Measurements from ENCODE around the gene ARHGAP23.

Gene ARHGAP23

DNA sequence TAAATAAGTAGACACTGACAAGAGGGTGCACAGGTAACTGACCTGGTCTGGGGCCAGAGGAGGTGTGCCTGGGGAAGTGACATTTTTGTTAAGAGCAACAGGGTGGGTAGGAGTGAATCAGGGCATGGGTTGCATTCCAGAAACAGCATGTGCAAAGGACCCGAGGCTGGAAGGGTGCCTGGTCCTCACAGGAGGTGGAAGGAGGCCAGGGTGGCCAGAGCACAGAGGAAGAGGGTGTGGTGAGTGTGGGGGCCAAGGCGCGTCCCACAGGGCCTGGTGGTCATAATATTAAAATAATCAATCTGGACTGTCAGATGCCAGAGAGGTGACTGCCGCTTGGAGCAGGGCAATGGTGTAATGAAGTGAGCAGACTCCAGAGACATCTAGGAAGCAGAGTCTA lies 14.3 kb downstream of the ARHGAP23 start:
- no peak for DNase-seq

GRCh38 chr17:38443356-38444031 lies 15.2 kb downstream of the ARHGAP23 start:
- no peak for DNase-seq

GRCh38 chr17:38444151-38444550 lies 15.9 kb downstream of the ARHGAP23 start:
- DNase-seq, result peak; percentile 36

DNA sequence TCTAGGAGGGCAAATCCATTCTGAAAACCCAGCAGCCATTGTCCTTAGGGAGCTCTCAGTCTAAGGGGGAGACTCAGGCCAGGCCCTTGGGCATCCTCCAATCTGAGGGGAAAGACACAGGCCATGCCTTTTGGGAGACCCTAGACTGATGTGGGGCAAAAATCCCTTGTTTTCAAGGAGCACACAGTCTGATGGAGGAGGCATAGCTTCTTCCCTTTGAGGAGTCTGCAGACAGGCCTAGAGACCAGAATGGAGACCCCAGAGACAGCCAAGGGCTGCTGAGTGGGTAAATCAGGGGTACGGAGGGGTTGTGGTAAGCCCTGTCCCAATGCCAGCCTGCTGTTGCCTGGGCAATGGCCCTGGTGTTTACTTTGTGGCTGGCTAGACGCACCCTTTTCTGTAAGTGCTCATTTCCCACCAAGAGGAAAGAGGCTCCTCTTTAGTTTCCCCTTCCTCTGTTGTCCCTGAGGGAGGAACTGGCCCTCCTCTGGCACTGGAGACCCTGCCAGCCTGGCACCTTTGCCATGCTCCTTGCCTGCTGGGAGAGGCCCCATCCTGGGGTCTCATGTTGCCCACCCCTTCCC lies 19.3 kb downstream of the ARHGAP23 start:
- no peak for DNase-seq

DNA sequence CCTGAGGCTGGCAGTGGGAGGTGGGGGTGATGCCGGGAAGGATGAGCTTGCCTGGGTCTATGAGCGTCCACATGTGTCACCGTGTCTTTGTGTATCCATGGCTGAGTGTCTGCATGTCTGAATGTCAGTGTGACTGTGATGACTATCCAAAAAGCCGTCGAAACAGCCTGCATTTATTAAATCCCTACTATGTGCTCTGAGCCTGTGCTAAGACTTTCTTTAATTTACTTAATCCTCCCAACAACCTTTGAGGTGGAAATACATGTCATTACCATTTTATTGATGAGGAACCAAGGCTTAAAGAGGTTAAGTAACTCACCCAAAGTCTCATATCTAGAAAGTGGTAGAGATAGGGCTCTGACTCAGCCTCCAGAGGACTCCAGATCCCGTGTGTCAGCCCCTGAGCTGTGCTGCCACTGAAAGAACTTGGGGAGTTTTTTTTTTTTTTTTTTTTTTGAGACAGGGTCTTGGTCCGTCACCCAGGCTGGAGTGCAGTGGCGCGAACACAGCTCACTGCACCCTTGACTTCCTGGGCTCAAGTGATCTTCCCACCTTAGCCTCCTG lies 20.0 kb downstream of the ARHGAP23 start:
- DNase-seq, result no peak

DNA sequence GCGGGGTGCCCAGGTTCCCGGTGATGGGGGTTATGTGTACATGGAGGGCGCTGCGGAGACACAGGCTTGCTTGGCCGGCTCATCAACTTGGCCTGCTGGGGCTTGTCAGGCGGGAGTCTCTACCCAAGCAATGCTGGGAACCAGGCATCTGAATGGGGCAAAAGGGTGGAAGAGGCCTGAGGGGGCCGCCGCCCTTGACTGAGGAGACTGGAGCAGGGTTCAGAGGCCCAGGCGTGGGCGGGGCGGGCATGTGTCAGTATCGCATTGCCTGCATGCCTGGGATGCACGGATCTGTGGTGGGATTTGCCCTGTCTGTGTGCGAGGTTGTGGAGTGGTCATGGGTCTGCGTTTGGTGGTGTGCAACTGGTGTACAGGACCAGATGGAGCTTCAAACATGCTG lies 21.1 kb downstream of the ARHGAP23 start:
- no peak for DNase-seq

GRCh38 chr17:38450557-38451029 lies 22.3 kb downstream of the ARHGAP23 start:
- no peak for DNase-seq

DNA sequence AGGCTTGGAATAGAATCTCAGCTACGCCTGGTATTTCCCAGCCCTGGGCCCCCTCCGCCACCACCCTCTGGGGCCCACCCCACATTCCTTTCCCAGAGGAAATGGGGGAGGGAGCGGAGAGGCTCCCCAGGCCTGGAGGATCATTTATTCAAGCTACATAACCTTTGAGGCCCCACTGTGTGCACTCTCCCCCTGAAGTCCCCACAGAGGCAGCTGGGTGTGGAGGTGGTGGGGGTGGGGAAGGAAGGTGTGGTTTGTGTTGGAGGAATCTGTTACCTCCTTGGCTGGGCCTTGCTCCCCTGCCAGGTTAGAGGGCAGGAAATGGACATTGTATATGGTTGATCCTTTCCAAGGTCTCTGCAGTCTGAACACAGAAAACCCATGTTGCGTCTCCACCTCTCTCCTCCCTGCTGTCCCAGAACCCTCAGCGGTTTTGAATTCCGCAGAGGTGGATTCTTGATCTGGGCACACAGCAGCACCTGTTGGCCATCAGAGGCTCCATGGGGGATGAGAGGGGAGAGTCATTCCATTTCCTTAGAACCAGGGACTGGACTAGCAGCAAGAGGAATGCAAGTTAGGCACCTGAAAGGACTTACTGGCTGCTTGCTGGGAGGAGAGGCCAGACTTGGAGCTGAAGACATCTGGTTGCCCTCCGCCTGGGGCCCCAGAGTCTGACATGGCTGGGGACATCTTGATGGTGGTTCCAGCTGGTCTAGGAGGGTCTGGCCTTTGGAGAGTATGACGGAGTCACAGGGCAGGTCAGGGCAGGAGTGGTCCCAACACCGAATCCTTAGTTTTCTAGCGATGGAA lies 23.0 kb downstream of the ARHGAP23 start:
- DNase-seq, result no peak

DNA sequence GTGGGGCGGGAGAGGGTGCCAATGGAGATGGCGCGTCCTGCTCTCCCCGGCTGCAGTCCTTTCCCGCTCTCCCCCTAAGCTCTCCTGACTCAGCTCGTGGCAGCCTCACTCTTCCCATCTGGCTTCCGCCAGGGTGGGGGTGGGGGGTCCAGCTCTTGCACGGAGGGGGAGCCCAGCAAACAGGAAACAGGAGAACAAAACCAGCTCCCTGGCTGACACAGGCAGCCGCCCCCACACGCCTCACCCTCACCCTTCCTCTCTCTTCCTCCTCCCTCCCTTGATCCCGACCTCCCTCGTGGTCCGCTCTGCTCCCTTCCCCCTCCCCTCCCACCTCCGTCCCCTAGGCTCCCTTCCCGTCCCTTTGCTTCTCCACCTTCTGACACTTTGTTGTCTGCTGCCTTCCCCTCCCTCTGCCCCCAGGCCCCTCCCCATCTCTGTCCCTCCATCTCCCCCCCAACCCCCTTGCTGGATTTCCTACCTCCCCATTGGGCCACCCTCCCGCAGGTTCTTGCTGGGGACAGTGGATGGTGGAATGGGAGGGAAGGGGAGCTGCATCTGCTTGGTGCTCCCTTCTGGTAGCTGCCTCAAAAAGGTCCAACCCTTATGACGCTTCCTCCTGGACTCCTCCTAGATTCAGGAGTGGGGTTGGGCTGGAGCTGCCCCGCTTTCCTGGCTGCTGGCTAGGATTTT lies 23.7 kb downstream of the ARHGAP23 start:
- no peak for DNase-seq

- no peak for DNase-seq
Observed at GRCh38 chr17:38452719-38453118, 24.5 kb downstream of the ARHGAP23 start.

GRCh38 chr17:38453951-38454421 lies 25.7 kb downstream of the ARHGAP23 start:
- DNase-seq, result no peak

- DNase-seq, result no peak
Observed at GRCh38 chr17:38454532-38454931, 26.3 kb downstream of the ARHGAP23 start.

GRCh38 chr17:38455288-38455915 lies 27.1 kb downstream of the ARHGAP23 start:
- DNase-seq, result no peak

GRCh38 chr17:38456031-38456815 lies 28.0 kb downstream of the ARHGAP23 start:
- no peak for DNase-seq

GRCh38 chr17:38457577-38458371 lies 29.5 kb downstream of the ARHGAP23 start:
- DNase-seq, result no peak

DNA sequence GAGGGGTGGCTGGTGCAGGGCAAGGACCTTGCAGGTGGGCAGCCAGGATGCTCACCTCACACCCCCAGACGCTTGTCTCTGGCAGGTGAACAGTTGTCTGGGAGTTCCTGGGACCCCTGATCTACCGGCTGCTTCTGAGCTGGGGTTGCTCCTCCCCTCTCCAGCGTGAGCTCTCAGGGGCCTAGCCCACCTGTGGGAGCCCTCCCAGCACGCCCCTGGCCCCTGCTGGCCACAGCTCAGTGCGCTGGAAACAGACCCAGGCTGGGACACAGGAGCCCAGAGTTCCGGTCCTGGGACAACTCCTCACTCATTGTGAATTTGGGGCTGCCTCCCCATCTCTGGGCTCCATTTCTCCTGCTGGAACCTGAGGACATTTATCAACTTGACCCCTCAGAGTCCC lies 30.3 kb downstream of the ARHGAP23 start:
- no peak for DNase-seq

GRCh38 chr17:38459567-38459966 lies 31.3 kb downstream of the ARHGAP23 start:
- no peak for DNase-seq

- no peak for DNase-seq
Observed at GRCh38 chr17:38460082-38460715, 31.9 kb downstream of the ARHGAP23 start.

DNA sequence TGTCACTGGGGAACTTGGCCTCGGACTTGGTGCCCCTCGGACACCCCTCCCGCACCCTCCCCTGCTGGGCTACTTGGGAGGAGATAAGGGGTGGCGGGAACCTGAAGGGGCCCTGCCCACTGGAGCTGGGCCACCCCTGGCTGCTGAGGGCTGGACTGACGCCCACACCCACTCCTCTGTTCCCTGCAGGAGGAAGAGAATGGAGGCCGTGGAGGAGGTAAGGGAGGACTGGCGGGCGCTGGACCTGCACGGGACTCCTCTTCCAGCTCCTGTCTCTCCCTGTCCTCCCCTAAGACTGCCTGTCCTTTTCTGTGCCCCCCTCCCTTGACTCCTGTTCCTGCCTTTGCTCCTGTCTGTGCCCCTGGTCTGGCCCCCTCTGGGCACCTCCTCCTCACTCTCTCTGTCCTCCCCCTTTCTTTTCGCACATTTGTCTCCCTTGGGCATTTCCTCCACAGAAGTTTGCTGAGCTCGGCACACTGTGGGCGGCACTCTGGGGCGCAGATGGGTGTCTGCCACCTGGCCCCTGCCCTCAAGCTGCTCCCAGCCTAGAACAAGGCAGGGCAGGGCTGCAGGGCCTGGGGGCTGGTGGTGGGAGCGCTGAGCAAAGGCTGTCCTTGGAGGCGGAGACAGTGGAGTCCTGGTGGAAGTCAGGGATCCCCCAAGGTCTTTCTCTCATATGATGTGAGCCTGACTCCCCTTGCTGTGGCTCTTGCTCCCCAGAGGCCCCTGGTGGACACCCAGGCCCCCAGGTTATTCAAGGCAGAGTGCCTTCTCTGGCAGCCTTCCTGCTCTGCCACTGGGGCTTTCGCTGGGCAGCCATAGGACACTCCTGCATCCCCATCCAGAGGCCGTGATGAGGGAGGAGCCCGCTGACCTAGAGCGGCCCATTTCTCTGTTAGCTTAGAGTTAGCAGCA lies 32.7 kb downstream of the ARHGAP23 start:
- DNase-seq, result no peak

All from CD4-positive, alpha-beta T cell treated with Interleukin-4 for 4 hours (primary cell).